Coronary artery (tissue), 2 donors: ENCODE measurements around the gene NLRP5.

Experiments used
- DNase-seq: peaks from one replicate; pipeline ENCODE4 v3.0.0-alpha.2; 2017; ENCODE audit warnings: low spot score
- H3K27ac ChIP-seq, 2 donors: fragments of 200-600 bp; sonication (generic); one replicate each; pipeline ENCODE4 v1.5.1; 2016 to 2019
- H3K4me3 ChIP-seq: fragments of 200-600 bp; sonication (generic); 2 replicates; pipeline ENCODE4 v1.5.1; 2016; ENCODE audit warnings: mild to moderate bottlenecking, moderate library complexity
- TF ChIP-seq, protein P1 (sequence below): fragments of 200-600 bp; sonication (generic); IDR thresholded peaks from one replicate; pipeline ENCODE4 v1.5.1; 2019; ENCODE audit warnings: antibody characterized with exemption

The NLRP5 gene

DNA sequence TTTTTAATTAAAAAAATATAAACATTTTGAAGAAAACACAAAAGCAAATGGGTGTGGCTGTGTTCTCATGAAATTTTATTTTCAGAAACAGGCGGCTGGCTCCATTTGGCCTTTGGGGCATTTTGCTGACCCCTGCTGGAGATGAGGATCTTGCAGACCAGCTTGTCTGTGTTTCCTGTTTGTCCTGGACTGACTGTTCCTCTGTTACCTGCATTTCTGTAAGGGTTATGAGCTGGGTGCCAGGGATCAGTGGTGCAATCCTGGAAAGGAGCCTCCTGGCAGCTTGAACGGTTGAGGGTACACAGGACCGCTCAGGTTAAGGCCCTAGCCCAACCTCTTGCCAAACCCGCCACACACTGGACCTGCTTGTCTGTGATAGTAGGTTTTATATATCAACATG, 84.6 kb downstream of the NLRP5 start:
- TF ChIP-seq, protein P1, sequence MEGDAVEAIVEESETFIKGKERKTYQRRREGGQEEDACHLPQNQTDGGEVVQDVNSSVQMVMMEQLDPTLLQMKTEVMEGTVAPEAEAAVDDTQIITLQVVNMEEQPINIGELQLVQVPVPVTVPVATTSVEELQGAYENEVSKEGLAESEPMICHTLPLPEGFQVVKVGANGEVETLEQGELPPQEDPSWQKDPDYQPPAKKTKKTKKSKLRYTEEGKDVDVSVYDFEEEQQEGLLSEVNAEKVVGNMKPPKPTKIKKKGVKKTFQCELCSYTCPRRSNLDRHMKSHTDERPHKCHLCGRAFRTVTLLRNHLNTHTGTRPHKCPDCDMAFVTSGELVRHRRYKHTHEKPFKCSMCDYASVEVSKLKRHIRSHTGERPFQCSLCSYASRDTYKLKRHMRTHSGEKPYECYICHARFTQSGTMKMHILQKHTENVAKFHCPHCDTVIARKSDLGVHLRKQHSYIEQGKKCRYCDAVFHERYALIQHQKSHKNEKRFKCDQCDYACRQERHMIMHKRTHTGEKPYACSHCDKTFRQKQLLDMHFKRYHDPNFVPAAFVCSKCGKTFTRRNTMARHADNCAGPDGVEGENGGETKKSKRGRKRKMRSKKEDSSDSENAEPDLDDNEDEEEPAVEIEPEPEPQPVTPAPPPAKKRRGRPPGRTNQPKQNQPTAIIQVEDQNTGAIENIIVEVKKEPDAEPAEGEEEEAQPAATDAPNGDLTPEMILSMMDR, result no peak
- Histone ChIP-seq H3K4me3 (no peak overlapping the region), H3K27ac (no peak overlapping the region)
- DNase-seq, result no peak

DNA sequence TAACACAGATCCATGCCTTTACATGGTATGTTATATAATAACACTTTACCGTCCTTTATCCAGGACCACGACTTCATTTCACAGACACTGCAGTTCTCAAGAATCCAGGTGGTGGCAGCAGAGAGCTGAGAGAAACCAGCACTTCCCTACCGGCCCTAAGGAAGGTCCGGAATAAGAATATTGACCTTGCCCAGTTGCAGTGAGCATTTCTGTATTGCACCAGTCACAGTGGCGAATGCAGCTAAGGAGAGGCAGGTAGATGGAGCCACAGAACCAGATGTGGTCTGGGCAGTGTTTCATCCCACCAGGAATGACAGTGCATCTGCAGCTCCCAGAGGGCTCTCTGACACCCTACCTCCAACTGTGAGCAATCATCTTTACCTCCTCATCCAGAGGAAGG, 89.9 kb downstream of the NLRP5 start:
- no peak overlapping the region for H3K4me3 ChIP-seq
- H3K27ac ChIP-seq, result no peak overlapping the region
- TF ChIP-seq, protein P1, result peak; percentile 49
- no peak for DNase-seq

DNA sequence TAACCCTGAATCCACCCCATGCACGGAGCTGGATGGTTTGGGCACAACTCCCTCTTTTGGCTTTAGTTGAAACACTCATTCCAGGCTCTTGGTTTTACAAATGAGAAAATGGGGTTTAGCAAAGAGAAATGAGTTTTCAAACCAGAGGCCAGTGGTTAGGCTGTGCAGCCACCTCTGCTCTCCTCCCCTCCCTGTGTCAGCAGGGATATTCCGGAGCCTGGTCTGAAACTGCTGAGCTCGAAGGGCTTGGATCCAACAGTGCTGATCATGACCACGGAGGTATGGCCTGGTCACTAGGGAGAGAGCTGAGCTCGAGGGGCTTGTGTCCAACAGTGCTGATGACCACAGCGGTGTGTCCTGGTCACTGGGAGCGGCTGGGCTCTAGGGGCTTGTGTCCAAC, 93.0 kb downstream of the NLRP5 start:
- no peak overlapping the region for H3K4me3 ChIP-seq

DNA sequence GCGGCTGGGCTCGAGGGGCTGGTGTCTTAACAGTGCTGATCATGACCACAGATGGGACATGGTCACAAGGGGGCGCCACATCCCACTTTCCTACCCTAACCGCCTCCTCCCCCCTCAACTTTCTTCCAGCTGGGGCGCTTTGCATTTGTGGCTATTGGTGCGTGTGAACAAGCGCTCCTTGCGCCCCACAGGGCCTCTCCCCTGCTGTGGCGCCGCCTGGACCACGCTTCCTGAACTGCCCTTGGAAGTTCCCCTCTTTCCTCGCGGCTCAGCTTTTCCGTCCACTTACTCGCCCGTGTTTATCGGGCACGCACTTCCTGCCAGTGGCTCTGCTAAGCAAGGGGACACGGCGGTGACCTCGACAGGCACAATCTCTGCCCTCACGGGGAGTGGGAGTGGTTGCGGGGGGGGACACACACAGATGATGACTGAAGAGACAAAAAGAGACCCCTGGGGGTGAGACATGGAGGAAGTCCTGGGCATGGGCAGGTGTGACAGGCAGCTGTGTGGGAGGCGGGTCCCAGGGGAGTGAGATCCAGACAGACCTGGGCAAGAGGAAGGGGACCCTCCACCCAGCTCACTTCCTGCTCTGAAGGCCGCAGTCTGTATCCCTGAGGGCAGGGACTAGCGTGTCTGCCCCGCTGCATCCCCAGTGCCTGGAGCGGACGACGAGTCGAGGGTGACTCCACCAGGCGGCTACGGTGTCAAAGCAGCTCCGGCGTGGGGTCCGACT, 94.3 kb downstream of the NLRP5 start:
- no peak for DNase-seq
- no peak overlapping the region for H3K27ac ChIP-seq
- H3K4me3 ChIP-seq, result peak overlapping the region; percentile 68
- TF ChIP-seq, protein P1, result no peak

More for the DNA sequence above, 93.0 kb downstream of the NLRP5 start:
- DNase-seq, result no peak
- TF ChIP-seq, protein P1, result no peak
- no peak overlapping the region for H3K27ac ChIP-seq

DNA sequence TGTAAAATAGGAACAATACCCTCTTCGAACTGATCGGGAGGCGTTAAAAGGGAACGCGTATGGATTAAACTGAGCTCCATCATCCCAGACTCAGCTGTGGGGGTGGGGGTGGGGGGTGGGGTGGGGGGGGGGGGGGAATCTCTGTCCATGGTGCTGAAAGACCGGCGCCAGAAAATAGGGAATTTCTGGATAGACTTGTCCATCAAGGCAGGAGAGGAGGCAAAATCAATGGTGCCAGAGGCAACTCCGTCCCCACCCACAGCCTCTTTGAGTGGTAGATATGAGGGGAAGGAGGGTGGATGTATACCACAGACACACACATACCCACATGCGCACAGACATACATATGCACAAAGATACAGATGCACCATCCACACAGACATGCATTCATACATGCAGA, 97.1 kb downstream of the NLRP5 start:
- no peak for DNase-seq
- H3K27ac ChIP-seq, result no peak overlapping the region
- no peak overlapping the region for H3K4me3 ChIP-seq
- TF ChIP-seq, protein P1, result no peak

DNA sequence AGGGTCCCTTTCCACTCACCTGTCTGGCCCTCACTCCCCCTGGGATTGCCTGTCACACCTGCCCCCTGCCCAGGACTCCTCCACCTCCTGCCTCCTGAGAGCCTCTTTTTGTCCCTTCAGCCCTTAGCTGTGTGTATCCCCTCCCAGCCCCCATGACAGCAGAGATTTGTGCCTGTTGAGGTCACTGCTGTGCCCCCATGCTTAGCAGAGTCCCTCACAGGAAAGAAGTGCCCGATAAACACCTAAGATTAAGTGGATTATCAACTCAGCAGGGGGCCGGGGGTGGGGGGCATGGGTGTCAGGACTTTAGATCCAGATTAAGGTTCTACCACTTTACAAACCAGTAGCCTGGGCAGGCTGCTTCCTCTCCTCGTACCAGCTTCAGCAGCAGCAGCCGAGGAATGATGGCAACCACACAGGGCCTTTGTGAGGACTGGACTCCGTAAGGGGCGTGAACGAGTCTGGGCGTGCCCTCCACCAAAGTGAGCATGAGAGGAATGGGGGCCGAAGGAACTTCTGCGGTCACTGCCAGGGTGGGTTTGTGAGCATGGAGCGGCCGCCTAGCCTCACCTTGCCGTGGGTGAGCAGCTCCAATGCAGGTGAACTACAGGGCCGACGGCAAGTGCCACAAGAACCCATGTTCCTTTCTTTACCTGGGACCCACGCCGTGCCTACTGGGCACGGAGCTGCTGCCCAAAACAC, 98.4 kb downstream of the NLRP5 start:
- no peak for DNase-seq
- no peak overlapping the region for H3K27ac ChIP-seq
- TF ChIP-seq, protein P1, result no peak
- H3K4me3 ChIP-seq, result no peak overlapping the region
